ENCODE data around the gene USP33.
"Not testable (repeated sequence)": the region's sequence is repeated elsewhere in the genome, so short reads cannot be mapped to it uniquely, and the experiment has no call there.

The USP33 gene

GRCh38 chr1:77732090-77732489 lies 27.6 kb downstream of the USP33 start:
- DNase-seq = no peak

DNA sequence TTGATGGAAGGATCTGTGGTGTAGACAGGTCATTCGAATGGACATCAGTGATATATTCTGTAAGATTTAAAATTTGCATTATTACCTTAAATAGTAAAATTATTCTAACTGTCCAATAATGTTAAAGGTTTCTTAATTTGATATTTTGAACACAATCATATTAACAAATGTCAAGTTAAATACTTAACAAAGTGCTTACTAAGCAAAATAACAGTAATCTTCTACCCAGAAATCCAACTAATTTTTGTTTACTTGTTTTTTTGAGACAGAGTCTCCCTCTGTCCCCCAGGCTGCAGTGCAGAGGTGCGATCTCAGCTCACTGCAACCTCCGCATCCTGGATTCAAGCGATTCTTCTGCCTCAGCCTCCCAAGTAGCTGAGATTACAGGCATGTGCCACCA lies 33.9 kb downstream of the USP33 start:
- DNase-seq = no peak

DNA sequence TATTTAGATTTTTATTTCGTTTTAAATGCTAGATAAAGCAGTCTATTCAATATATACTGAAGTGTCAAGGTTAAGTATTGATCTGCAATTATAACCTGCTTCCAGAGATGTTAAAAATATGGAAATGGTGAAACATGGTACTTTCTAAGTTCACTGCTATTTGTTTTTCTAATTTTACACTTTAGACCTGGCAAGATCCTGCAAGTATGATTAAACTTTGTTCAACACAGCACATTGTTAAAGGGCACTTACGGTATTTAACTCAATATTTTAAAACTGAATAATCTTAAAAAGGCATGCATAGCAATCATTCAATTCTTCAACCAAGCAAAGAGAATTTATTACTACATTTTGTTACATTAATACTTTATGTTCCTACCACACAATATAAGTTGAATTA lies 41.5 kb downstream of the USP33 start:
- no peak for DNase-seq

DNA sequence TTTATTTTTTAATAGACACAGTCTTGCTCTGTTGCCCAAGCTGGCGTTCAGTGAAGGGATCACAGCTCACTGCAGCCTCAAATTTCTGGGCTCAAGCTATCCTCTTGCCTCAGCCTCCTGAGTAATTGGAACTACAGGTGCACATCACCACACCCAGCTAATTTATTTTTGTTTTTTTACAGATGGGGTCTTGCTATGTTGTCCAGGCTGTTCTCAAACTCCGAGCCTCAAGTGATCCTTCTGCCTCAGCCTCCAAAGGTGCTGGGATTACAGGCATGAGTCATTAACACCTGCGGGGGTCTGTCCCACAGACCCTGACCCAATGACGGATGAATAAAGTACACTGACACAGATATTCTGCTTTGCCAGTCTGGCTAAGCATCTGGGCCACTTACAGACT lies 43.6 kb downstream of the USP33 start:
- DNase-seq = no peak

DNA sequence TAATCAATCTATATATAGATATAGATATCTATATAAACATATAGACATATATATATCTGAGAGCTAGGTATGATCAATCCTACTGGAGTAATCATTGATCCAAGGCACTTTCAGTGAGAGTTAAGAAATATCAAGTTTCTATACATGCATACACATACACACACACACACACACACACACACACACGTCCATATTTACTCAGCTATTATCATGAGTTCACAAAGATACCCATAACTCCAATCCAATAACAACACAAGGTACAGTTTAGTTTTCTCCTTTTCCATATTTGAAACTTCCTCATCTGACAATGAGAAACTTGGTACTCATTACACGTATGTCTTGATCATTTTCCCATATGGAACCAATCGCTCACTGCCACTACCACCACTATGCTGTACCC lies 49.9 kb downstream of the USP33 start:
- no peak for DNase-seq

DNA sequence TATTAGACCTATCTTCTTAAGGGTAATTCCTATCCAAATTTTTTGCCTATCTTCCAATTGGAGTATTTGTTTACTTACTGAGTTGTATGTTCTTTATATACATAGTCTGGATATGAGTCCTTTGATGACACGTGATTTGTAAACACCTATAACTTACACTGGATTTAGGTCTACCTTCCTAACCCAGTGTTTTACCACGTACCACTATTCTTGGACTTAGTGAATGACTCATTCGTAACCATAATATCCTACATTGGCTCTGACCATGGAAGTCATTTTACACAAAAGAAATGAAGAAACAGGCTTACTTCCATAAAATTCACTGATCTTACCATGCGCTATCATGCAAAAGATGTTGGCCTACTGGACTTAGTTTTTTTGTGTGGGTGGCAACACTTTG lies 53.3 kb downstream of the USP33 start:
- DNase-seq = no peak

DNA sequence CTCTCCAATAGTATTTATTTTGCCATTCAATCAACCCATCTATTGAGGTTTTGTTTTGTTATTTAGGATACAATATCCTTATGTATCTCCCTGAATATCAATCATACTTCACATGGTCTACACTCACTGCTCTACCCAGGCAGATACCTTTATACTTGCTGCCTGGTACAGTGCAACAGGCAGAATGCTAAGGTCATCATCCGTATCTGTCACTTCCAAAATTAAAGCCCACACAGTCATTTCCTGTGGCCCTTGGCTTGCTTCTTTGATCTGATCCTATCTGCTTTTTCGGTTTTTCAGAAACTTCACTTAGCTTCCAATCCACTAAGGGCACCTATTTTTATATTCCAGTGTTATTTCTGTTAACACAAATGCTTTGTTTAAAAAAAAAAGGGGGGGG lies 54.9 kb downstream of the USP33 start:
- DNase-seq = no peak

DNA sequence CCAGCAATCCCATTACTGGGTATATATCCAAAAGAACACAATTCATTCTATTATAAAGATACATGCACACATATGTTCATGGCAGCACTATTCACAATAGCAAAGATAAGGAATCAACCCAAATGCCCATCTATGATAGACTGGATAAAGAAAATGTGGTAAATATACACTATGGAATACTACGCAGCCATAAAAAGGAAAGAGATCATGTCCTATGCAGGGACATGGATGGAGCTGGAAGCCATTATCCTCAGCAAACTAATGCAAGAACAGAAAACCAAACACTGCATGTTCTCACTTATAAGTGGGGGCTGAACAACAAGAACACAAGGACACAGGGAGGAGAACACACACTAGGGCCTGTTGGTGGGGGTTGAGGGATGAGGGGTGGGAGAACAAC lies 60.0 kb downstream of the USP33 start:
- not testable (repeated sequence) for DNase-seq

GRCh38 chr1:77697441-77697840 lies 62.2 kb downstream of the USP33 start:
- no peak for DNase-seq

DNA sequence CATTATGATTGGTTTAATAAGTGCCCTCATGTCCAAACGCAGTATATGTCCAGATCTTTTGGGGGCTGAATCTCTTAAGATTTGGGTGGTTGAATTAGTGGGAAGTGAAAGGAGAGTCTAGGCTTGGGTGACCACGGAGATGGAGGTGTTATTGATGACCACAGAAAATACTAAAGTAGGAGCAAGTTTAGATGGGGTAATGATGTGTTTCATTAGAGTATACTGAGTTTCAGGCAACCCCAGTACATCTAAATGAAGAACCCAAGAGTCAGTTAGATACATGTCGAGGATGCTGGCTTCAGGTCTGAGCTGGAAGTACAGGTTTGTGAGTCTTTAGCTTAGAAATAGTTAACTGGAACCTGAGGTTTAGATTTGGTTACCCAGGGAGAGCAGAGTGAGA lies 70.7 kb downstream of the USP33 start:
- no peak for DNase-seq

- DNase-seq = peak; percentile 12 to 19
These were observed 72.1 kb downstream of the USP33 start for GRCh38 chr1:77687519-77687906.

GRCh38 chr1:77686796-77687518 lies 72.7 kb downstream of the USP33 start:
- DNase-seq = no peak

GRCh38 chr1:77683160-77684148 lies 76.2 kb downstream of the USP33 start:
- DNase-seq = peak; percentile 90 to 93

GRCh38 chr1:77682460-77683159 lies 77.0 kb downstream of the USP33 start, which contains the start of gene ZZZ3:
Gene ZZZ3, minus strand, starts transcription at chr1:77682658. Its CDS starts 49,304 bp downstream, at chr1:77633354.
- DNase-seq = peak; percentile 94 to 96

DNA sequence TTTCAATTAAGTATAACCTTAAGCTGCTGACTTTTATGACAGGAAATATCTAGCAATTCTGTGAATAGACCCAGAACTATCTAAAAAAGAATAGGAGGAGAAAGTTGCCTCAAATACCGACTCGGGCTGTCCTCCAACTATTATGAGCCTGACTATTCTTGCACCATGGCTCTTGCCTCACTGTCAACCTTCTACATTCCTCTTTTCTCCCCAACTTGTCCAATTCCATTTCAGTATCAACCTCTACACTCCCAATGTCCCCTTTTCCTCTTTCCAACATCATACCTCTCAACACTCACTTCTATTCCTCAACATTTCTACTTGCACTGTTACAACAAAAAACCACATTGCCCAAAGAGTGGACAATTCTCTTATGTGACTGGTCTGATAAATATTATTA lies 79.5 kb downstream of the USP33 start:
- DNase-seq = no peak

- DNase-seq = no peak
These were observed 80.7 kb downstream of the USP33 start for GRCh38 chr1:77678660-77679610.

DNA sequence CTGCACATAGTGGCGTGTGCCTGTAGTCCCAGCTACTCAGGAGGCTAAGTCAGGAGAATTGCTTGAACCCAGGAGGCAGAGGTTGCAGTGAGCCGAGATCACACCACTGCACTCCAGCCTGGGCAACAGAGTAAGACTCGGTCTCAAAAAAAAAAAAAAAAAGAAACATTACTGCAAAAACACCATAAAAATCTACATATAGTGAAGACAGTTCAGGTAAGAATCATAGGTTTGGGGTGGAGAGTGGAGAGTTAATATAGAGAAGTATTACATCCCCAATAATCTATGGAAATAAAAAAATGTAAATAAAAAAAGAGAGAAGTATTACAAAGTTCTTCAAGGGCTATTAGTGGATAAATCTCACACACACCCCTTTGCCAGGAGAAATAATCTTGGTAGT lies 84.8 kb downstream of the USP33 start:
- DNase-seq = not testable (repeated sequence)

- DNase-seq = no peak
These were observed 85.8 kb downstream of the USP33 start for GRCh38 chr1:77673716-77674355.

GRCh38 chr1:77673030-77673429 lies 86.6 kb downstream of the USP33 start:
- DNase-seq = no peak

- DNase-seq = no peak
These were observed 87.3 kb downstream of the USP33 start for GRCh38 chr1:77672374-77672773.

- DNase-seq = no peak
These were observed 87.8 kb downstream of the USP33 start for GRCh38 chr1:77671836-77672235.

DNA sequence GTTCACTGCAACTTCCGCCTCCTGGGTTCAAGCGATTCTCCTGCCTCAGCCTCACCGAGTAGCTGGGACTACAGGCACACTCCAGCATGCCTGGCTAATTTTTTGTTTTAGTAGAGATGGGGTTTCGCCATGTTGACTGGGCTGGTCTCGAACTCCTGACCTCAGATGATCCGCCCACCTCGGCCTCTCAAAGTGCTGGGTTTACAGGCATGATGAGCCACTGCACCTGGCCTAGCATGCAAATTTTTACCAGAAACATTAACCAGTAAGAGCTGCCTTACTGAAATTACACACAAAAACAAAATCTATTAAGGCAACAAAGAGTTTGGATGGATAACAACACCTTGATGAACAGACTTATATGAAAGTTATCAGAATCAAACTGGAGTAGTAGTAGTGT lies 89.3 kb downstream of the USP33 start:
- DNase-seq = no peak
